ENCODE measurements around the gene RAB30.
"Not testable (repeated sequence)": the region's sequence is repeated elsewhere in the genome, so short reads cannot be mapped to it uniquely, and the experiment has no call there.

The RAB30 gene

DNA sequence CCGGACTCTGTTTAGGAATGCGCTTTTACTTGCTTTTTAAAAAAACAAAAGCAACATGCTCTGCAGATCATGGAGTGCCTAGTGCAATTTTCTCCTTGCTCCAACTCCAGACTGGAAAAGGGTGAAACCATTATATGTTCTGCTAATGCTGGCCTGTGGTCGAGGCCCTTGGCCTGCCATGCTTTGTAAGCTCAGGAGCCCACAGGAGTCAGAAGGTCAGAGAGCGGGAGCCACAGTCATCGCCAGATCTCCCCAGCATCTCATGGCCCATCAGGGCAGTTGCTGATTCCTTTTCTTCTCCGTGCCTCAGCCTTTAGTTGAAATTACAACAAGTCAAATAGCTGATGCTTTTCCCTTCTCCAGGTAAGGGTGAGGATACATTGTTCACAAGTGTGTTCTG lies 89.8 kb downstream of the RAB30 start:
- no peak for DNase-seq (ENCODE audit: low spot score)

DNA sequence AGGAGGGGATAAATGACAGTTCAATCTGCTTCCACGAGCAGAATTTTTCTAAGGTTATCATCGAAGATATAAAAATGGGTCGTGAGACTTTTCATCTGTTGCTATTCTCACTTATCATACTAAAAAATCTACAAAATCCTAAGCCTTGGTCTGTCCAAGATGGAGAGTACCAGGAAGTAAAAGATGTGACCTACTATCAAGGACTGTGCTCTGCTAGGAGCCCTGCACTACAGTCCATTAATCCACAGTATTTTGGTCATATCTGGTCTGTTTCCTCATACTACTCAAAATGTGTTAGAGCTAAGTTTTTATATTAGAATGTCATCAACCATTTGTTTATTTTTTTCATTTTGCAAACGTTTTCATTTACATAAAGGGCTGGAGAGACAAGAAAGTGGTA lies 90.8 kb downstream of the RAB30 start:
- no peak for DNase-seq (ENCODE audit: low spot score)

DNA sequence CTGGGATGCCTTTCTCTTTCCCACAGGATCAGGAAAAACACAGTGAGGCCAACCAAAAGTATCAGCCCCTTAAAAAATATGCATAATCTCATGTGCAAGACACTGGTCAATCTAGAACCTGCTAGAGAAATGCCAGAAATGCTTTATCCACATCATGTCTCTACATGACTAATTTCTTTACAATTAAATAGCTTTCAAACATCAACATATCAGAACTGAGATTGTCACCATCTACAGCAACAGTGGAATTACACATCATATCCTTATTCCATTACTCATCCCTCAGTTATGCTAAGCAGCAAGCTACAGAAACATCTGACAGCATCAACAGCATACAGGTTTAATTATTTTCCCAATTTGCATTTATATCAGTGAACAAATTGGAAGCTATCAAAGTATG lies 91.4 kb downstream of the RAB30 start:
- peak; percentile 95 for DNase-seq (ENCODE audit: low spot score)

DNA sequence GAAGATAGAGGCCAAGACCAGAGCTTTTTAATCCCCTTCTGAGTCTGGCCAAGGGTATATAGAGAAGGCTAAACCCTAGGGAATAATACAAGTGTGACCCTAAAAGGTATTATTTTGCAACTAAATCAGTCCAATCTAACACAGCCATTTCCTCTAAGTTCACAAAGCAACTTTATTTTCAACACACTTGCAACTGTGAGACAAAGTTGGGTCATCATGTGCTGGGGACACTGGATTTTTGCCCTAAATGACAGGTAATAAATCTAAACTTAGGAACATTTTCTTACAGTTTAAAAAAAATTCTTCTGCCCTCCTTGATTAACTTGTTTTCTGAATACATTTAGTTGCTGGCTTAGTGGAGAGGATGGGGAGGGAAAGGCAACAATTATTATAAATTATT lies 91.9 kb downstream of the RAB30 start:
- DNase-seq (ENCODE audit: low spot score), result no peak

DNA sequence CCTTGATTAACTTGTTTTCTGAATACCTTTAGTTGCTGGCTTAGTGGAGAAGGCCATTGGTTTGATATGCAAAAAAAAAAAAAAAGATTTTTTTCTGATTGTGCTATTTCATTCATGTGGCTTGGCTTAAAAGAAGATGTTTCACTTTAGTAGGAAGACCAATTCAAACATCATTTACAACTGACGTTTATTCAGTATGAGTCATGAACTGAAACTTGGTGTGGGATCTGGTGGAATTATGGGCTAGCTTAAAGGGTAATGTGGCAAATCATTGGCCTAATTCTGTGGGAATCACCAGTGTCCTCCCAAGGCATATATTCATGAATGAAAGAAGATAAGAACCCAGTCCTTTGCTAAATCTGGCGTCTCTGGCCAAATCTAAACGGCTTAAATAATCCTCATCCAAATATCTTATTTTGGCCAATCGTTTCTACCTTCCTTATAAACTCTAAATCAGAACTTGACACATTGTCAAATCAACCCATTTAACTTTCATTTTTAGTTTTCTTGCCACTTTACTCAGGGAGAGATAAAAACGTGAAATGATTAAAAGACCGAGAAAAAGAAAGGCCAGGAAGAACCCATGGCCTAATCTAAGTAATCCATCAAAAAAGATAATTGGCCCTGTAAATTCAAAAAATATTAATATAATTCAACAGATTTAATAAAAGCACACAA lies 93.1 kb downstream of the RAB30 start:
- DNase-seq (ENCODE audit: low spot score), result no peak

DNA sequence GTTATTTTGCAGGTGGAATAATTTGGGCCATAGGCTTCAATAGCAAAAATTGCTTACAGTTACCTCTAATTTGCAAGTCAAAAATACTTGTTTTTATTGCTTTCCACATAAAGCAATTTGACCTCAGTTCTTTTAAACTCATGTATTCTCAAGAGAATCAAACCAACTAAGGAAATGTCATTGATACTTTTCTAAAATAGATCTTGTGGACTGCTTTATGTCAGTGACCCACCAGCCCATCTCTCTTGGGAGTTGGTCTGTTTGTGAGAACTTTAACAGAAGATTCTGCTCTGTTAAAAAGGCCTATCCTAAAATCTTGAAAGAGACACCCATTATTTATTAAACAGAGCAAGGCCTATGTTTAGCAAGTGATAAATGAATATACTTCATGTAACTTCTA lies 94.9 kb downstream of the RAB30 start:
- DNase-seq (ENCODE audit: low spot score), result no peak

DNA sequence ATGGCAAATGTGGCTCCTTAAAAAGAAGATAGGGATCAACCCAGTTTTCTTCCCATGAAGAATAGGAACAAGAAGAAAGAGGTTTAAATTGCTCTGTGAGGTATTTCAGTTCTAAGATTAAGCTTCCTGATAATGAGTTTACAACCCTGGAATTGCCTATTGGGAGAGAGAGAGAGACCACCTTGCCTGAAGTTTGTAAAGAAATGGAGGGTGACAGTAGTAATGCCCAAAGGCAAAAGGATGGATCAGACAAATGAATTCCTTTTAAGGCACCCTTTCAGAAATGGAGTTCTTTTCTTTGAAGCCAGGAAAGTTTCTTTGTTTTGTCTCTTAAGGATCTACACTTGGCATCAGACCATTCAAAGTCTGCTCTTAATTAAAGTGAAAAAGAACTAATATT lies 95.8 kb downstream of the RAB30 start:
- no peak for DNase-seq (ENCODE audit: low spot score)

DNA sequence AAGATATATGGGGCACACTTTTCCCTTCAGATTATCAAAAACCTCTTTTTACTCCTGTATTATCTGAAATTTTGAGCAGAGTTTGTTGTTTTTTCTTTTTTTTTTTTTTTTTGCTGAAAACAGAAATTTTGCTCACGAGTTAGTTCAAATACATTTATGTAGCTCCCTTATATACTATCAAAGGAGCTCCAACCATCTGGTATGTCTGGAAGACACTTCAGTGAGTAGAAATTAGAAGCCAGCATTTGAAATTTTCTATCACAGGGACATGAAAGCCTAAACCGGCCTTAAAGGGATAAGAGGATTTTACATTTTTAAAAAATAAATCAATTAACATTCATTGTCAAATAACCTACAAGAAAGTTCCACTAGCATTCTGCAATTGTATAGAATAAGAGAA lies 96.8 kb downstream of the RAB30 start:
- no peak for DNase-seq (ENCODE audit: low spot score)

DNA sequence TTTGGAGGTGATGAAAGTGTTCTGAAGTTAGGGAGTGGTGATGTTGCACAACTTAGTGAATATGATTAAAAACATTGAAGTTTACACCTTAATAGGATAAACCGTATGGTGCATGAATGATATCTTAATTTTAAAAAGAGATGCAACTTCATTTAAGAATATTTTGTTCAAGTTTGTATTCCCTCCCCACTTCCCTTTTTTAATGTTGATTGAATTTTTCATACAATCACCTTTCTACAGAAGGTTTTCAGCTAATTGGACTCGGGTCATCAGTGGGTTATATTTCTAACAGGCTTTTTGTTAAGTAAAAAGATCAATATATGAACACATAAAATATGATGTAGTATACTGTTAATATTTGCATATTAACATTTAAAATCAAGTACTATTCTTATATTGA lies 97.6 kb downstream of the RAB30 start:
- no peak for DNase-seq (ENCODE audit: low spot score)

DNA sequence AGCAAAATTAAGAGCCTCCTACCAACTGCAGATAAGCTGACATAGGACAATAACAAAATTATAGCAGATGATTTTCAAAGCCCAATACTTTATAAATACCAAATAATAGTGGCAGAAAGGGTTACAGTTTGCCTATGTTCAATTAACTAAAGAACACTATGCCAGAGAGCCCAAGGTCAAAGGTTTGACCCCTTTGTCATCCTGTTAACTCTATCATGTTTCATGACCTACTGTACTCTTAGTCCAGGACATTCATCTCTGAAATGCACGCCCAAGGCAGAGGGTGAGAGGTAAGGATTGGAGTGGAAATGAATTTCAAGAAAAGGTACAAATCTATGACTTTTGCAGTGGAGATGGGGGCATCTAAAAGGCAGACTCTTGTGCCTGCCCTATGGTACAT lies 99.6 kb downstream of the RAB30 start:
- DNase-seq (ENCODE audit: low spot score), result no peak

DNA sequence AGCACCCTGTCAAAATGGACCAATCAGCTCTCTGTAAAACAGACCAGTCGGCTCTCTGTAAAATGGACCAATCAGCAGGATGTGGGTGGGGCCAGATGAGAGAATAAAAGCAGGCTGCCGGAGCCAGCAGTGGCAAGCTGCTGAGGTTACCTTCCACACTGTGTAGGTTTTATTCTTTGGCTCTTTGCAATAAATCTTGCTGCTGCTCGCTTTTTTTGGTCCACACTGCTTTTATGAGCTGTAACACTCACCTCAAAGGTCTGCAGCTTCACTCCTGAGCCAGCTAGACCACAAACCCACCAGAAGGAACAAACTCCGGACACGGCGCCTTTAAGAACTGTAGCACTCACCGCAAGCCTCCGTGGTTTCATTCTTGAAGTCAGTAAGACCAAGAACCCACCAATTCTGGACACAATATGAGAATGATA lies 100.2 kb downstream of the RAB30 start:
- not testable (repeated sequence) for DNase-seq (ENCODE audit: low spot score)

DNA sequence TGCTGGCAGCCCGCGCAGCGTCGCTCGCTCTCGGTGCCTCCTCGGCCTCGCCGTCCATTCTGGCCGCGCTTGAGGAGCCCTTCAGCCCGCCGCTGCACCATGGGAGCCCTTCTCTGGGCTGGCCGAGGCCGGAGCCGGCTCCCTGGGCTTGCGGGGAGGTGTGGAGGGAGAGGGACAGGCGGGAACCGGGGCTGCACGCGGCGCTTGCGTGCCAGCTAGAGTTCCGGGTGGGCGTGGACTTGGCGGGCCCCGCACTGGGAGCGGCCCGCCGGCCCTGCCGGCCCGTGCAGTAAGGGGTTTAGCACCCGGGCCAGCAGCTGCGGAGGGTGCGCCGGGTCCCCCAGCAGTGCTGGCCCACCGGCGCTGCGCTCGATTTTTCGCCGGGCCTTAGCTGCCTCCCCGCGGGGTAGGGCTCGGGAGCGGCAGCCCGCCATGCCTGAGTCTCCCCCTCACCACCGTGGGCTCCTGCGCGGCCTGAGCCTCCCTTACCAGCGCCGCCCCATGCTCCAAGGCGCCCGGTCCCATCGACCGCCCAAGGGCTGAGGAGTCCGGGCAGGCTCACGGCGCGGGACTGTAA lies 101.1 kb downstream of the RAB30 start:
- not testable (repeated sequence) for DNase-seq (ENCODE audit: low spot score)

DNA sequence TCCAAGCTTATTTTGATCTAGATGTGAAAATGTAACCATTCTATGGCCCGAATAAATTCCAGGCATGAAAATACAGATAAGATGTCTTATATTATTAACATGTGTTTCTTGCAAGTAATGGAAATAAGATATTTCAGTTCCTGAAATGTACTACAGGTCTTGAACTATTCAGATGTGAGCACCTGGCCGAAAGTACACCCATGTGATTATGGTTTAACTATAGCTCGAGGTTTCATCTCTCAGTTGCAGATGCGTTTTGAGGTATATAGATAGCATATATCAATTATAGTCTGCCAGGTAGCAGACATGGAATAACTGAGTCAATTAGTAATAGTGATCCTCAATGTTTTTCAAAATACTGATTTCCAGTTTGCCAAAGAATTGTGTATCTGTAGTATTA lies 101.9 kb downstream of the RAB30 start:
- DNase-seq (ENCODE audit: low spot score), result no peak

DNA sequence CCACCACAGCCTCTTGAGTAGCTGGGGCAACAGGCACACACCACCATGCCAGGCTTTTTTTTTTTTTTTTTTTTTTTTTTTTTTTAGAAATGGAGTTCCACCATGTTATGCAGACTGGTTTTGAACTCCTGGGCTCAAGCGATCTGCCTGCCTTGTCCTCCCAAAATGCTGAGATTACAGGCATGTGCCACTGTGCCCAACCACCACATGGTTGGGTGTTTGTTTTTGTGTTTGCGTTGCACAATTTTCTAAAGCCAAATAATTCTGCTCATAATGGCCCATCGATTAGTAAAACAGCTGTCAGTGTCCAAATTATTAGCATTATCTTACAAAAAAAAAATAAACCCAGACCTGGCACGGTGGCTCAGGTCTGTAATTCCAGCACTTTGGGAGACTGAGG lies 104.3 kb downstream of the RAB30 start:
- DNase-seq (ENCODE audit: low spot score), result no peak

DNA sequence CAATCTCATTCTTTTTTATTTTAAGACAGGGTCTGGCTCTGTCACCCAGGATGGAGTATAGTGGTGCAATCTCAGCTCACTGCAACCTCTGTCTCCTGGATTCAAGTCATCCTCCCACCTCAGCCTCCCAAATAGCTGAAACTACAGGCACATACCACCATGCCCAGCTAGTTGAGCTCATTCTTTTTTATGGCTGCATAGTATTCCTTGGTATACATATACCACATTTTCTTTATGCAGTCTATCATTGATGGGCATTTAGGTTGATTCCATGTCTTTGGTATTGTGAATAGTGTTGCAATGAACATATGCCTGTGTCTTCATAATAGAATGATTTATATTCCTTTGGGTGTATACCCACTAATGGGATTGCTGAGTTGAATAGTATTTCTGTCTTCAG lies 109.7 kb downstream of the RAB30 start:
- DNase-seq (ENCODE audit: low spot score), result not testable (repeated sequence)

DNA sequence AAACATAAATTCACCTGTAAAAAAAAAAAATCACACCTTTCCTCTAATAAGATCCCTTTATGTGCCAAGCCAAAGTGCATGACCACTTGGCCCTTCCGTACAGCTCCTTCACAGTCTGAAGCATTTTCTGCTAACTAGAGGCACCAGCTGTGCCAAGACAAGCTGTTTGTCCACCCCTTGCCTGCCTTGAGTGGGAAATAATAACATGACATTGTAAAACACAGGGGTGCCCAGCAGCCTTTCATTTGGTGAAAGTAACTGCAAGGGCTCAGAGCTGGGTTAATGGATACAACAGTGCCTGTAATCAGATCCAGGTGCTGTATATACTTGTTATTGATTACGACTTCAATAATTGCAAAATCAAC lies 110.9 kb downstream of the RAB30 start:
- DNase-seq (ENCODE audit: low spot score), result no peak

DNA sequence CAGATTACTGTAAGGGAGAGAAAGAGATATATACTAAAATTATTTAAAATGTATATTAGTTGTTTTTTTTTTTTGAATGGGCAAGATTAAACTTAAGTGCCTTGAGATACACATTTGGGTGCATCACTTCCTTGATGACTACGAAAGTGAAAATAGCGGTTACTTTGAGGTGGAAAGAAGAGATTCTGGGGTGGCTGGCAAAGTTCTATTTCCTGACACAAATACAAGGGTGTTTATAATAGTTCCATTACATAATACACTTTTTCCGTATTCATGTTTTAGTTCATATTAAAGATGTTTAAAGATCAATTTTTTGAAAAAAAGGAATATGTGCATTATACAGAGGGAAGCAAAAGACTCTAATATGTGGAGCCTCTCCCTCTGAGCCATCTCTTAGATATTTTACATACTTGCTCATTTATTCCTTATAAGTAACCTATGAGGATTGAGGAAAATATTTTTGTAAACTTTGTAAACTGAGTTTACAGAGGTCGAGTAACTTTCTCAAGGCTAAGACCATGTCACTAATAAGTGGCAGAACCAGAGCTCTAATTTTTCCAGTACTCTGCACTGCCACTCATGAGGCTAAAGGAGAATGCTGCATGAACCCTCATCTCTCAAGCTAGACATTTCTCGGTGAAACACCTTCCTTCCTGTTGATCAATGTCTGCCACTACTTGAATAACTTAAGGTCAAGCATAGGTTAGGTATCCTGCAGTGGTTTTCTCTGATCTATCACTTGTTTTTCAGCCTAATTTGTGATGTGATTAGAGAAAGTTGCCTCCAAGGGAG lies 111.5 kb downstream of the RAB30 start:
- no peak for DNase-seq (ENCODE audit: low spot score)

DNA sequence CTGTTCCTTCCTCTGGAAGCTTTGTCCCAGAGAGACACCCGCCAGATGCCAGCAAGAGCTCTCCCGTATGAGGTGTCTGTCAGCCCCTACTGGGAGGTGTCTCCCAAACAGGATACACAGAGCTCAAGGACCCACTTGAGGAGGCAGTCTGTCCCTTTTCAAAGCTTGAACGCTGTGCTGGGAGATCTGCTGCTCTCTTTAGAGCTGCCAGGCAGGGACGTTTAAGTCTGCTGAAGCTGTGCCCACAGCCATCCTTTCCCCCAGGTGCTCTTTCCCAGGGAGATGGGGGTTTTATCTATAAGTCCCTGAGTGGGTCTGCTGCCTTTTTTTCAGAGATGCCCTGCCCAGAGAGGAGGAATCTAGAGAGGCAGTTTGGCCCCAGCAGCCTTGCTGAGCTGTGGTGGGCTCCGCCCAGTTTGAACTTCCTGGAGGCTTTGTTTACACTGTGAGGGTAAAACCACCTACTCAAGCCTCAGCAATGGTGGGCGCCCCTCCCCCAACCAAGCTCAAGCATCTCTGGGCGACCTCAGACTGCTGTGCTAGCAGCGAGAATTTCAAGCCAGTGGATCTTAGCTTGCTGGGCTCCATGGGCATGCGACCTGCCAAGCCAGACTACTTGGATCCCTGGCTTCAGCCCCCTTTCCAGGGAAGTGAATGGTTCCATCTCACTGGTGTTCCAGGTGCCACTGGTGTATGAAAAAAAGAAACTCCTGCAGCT lies 115.8 kb downstream of the RAB30 start:
- not testable (repeated sequence) for DNase-seq (ENCODE audit: low spot score)

DNA sequence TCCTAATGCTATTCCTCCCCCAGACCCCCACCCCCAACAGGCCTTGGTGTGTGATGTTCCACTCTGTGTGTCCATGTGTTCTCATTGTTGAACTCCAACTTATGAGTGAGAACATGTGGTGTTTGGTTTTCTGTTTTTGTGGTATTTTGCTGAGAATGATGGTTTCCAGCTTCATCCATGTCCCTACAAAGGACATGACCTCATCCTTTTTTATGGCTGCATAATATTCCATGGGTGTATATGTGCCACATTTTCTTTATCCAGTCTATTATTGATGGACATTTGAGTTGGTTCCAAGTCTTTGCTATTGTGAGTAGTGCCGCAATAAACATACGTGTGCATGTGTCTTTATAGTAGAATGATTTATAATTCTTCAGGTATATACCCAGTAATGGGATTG lies 121.2 kb downstream of the RAB30 start:
- not testable (repeated sequence) for DNase-seq (ENCODE audit: low spot score)

DNA sequence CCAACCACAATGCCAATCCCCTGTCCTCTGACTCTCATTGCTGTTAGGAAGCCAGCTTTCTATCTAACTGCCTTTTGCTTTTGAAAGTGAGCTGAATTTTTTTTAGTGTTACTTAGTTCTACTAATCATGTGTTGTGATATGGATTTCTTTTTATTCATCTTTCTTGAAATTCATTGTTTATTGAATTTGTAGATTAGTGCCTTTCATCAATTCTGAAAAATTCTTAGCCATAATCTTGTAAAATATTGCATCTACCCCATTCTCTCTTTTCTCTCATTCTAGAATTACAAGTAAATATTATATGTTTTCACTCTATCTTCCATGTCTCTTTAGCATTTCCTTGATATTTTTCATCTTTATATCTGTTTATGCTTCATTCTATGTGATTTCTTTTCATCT lies 122.3 kb downstream of the RAB30 start:
- DNase-seq (ENCODE audit: low spot score), result no peak

DNA sequence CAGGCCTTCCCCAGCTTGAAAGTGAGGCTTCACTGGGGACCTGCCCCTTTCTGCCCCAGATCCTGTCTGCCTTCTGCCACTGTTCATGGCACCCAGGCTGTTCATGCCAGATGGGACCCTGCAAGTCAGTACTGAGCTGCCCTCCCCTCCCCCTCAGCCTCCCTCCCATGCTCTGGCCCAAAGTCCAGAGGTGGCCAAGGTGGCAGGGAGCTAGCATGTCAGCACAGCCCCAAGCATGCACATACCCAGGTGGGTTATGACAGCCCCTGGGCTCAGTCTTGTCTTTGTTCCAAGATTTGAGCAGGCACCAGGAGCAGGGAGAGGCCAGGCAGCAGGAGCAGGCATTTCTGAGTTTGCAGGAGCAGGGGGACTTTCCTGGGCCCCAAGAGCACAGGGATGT lies 126.0 kb downstream of the RAB30 start:
- DNase-seq (ENCODE audit: low spot score), result no peak

DNA sequence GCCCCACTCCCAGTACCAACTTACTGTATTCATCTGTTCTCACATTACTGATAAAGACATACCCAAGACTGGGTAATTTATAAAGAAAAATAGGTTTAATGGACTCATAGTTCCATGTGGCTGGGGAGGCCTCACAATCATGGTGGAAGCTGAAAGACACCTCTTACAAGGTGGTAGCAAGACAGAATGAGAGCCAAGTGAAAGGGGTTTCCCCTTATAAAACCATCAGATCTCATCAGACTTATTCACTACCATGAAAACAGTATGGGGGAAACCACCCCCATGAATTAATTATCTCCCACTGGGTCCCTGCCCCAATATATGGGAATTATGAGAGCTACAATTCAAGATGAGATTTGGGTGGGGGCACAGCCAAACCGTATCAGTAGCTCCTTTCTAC lies 126.7 kb downstream of the RAB30 start:
- not testable (repeated sequence) for DNase-seq (ENCODE audit: low spot score)

DNA sequence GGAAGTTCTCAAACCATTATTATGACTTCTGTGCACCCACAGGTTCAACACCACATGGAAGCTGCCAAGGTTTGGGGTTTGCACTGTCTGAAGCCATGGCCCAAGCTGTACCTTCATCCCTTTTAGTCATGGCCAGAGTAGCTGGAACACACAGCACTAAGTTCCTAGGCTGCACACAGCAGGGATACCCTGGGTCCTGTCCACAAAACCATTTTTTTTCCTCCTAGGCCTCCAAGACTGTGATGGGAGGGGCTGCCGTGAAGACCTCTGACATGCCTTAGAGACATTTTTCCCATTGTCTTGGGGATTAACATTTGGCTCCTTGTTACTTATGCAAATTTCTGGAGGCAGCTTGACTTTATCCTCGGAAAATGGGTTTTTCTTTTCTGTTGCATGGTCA lies 127.5 kb downstream of the RAB30 start:
- DNase-seq (ENCODE audit: low spot score), result no peak

All from kidney capillary endothelial cell (primary cell).